ENCODE data around the gene PP2D1. TPM values are rescaled to one million over a fixed set of nuclear protein-coding genes. Genes with fewer than 3 reads are reported as not detected.
A peak's percentile ranks its signal among the peaks of the same experiment; 100 is the strongest.

Gene PP2D1
- total RNA-seq, 1 experiment from 2014 or later = not detected

- Mint-ChIP-seq H3K27ac (ENCODE audit: unreplicated experiment) (no peak overlapping the region), H3K36me3 (ENCODE audit: insufficient read depth, unreplicated experiment) (no peaks in the 10 kb centered on the region), H3K4me1 (ENCODE audit: low read depth, unreplicated experiment) (peaks cover 8% of the 10 kb centered on the region), H3K9me3 (ENCODE audit: low read depth, unreplicated experiment) (no peaks in the 10 kb centered on the region), H3K4me3 (ENCODE audit: low read depth, unreplicated experiment) (no peak overlapping the region), H3K27me3 (ENCODE audit: unreplicated experiment) (no peaks in the 10 kb centered on the region)
- intact Hi-C loops (cut with micrococcal nuclease; ENCODE audit: unreplicated experiment) = no loop called here
- CTCF ChIA-PET = no interaction called here
- DNase-seq = no peak
- BruUV-seq (replicated peaks) = no TSS peak
- no peak for TF ChIP-seq CTCF (IDR thresholded peaks at IDR 0.05; ENCODE audit: unreplicated experiment)
Measured at GRCh38 chr3:20056725-20057611, 44.9 kb upstream of the PP2D1 start.

- BruUV-seq (replicated peaks) = no TSS peak
- no peak for TF ChIP-seq CTCF (IDR thresholded peaks at IDR 0.05; ENCODE audit: unreplicated experiment)
- intact Hi-C loops (cut with micrococcal nuclease; ENCODE audit: unreplicated experiment) = no loop called here
Measured at GRCh38 chr3:20055842-20056241, 43.8 kb upstream of the PP2D1 start.

GRCh38 chr3:20055020-20055775 lies 43.1 kb upstream of the PP2D1 start:
- Mint-ChIP-seq H3K9me3 (ENCODE audit: low read depth, unreplicated experiment) (no peaks in the 10 kb centered on the region), H3K27me3 (ENCODE audit: unreplicated experiment) (no peaks in the 10 kb centered on the region), H3K4me1 (ENCODE audit: low read depth, unreplicated experiment) (no peaks in the 10 kb centered on the region), H3K27ac (ENCODE audit: unreplicated experiment) (no peak overlapping the region), H3K36me3 (ENCODE audit: insufficient read depth, unreplicated experiment) (no peaks in the 10 kb centered on the region), H3K4me3 (ENCODE audit: low read depth, unreplicated experiment) (no peak overlapping the region)
- intact Hi-C loops (cut with micrococcal nuclease; ENCODE audit: unreplicated experiment) = no loop called here
- no peak for DNase-seq
- no peak for TF ChIP-seq CTCF (IDR thresholded peaks at IDR 0.05; ENCODE audit: unreplicated experiment)
- no TSS peak for BruUV-seq (replicated peaks)
- CTCF ChIA-PET = no interaction called here

More at GRCh38 chr3:20055842-20056241, 43.8 kb upstream of the PP2D1 start:
- H3K27ac Mint-ChIP-seq (ENCODE audit: unreplicated experiment) = no peak overlapping the region
- H3K4me1 Mint-ChIP-seq (ENCODE audit: low read depth, unreplicated experiment) = peaks cover 2% of the 10 kb centered on the region
- H3K36me3 Mint-ChIP-seq (ENCODE audit: insufficient read depth, unreplicated experiment) = no peaks in the 10 kb centered on the region
- H3K4me3 Mint-ChIP-seq (ENCODE audit: low read depth, unreplicated experiment) = no peak overlapping the region
- no peak for DNase-seq
- H3K27me3 Mint-ChIP-seq (ENCODE audit: unreplicated experiment) = no peaks in the 10 kb centered on the region
- CTCF ChIA-PET = no interaction called here
- H3K9me3 Mint-ChIP-seq (ENCODE audit: low read depth, unreplicated experiment) = no peaks in the 10 kb centered on the region

- DNase-seq = peak; percentile 83
- no peaks in the 10 kb centered on the region for H3K36me3 Mint-ChIP-seq (ENCODE audit: insufficient read depth, unreplicated experiment)
- intact Hi-C loops (cut with micrococcal nuclease; ENCODE audit: unreplicated experiment) = no loop called here
Measured at GRCh38 chr3:20054549-20054987, 42.5 kb upstream of the PP2D1 start.

More at GRCh38 chr3:20054549-20054987, 42.5 kb upstream of the PP2D1 start:
- H3K27me3 Mint-ChIP-seq (ENCODE audit: unreplicated experiment) = no peaks in the 10 kb centered on the region
- H3K4me3 Mint-ChIP-seq (ENCODE audit: low read depth, unreplicated experiment) = no peak overlapping the region
- CTCF ChIA-PET = no interaction called here
- H3K9me3 Mint-ChIP-seq (ENCODE audit: low read depth, unreplicated experiment) = no peaks in the 10 kb centered on the region
- TF ChIP-seq CTCF (IDR thresholded peaks at IDR 0.05; ENCODE audit: unreplicated experiment) = no peak
- BruUV-seq (replicated peaks) = no TSS peak
- H3K27ac Mint-ChIP-seq (ENCODE audit: unreplicated experiment) = no peak overlapping the region
- H3K4me1 Mint-ChIP-seq (ENCODE audit: low read depth, unreplicated experiment) = no peaks in the 10 kb centered on the region

Data from Calu3 (cell line).